Measurements from ENCODE around the gene ADAMTS8.
"Not testable (repeated sequence)": the region's sequence is repeated elsewhere in the genome, so short reads cannot be mapped to it uniquely, and the experiment has no call there.

ADAMTS8 gene

GRCh38 chr11:130438401-130439159, 10.2 kb upstream of the ADAMTS8 start:
- not testable (repeated sequence) for DNase-seq (ENCODE audit: low read depth)

GRCh38 chr11:130437848-130438247, 9.4 kb upstream of the ADAMTS8 start:
- DNase-seq (ENCODE audit: low read depth), result no peak

GRCh38 chr11:130436171-130436570, 7.8 kb upstream of the ADAMTS8 start:
- DNase-seq (ENCODE audit: low read depth), result no peak

GRCh38 chr11:130435671-130436070, 7.3 kb upstream of the ADAMTS8 start:
- no peak for DNase-seq (ENCODE audit: low read depth)

- DNase-seq (ENCODE audit: low read depth), result peak; percentile 41
Observed at GRCh38 chr11:130434521-130435223, 6.3 kb upstream of the ADAMTS8 start.

- no peak for DNase-seq (ENCODE audit: low read depth)
Observed at GRCh38 chr11:130433357-130433756, 4.9 kb upstream of the ADAMTS8 start.

GRCh38 chr11:130431801-130432200, 3.4 kb upstream of the ADAMTS8 start:
- no peak for DNase-seq (ENCODE audit: low read depth)

- peak; percentile 48 for DNase-seq (ENCODE audit: low read depth)
Observed at GRCh38 chr11:130431331-130431773, 2.9 kb upstream of the ADAMTS8 start.

- DNase-seq (ENCODE audit: low read depth), result no peak
Observed at GRCh38 chr11:130429983-130430382, 1.6 kb upstream of the ADAMTS8 start.

- DNase-seq (ENCODE audit: low read depth), result no peak
Observed at GRCh38 chr11:130429120-130429681, 792 bp upstream of the ADAMTS8 start.

- no peak for DNase-seq (ENCODE audit: low read depth)
Observed at GRCh38 chr11:130427581-130428315, 661 bp downstream of the ADAMTS8 start.

GRCh38 chr11:130426837-130427341, 1.5 kb downstream of the ADAMTS8 start:
- no peak for DNase-seq (ENCODE audit: low read depth)

GRCh38 chr11:130426223-130426836, 2.1 kb downstream of the ADAMTS8 start:
- DNase-seq (ENCODE audit: low read depth), result no peak

GRCh38 chr11:130425156-130425555, 3.3 kb downstream of the ADAMTS8 start:
- no peak for DNase-seq (ENCODE audit: low read depth)

- no peak for DNase-seq (ENCODE audit: low read depth)
Observed at GRCh38 chr11:130424613-130425140, 3.7 kb downstream of the ADAMTS8 start.

GRCh38 chr11:130423541-130424142, 4.8 kb downstream of the ADAMTS8 start:
- no peak for DNase-seq (ENCODE audit: low read depth)

- DNase-seq (ENCODE audit: low read depth), result no peak
Observed at GRCh38 chr11:130422251-130422995, 6.0 kb downstream of the ADAMTS8 start.

GRCh38 chr11:130421697-130422096, 6.7 kb downstream of the ADAMTS8 start:
- DNase-seq (ENCODE audit: low read depth), result no peak

- DNase-seq (ENCODE audit: low read depth), result no peak
Observed at GRCh38 chr11:130421199-130421585, 7.2 kb downstream of the ADAMTS8 start.

- DNase-seq (ENCODE audit: low read depth), result no peak
Observed at GRCh38 chr11:130420478-130421198, 7.8 kb downstream of the ADAMTS8 start.

All from activated T-helper 9 cell treated with anti-CD3 and anti-CD28 coated beads, Interleukin-2, amount 50 U/mL, for 16 hours (primary cell).